HG03354 (cell line): ENCODE measurements around the gene SPOCK1.

Source experiments
- ATAC-seq: cut with Tn5 transposase; IDR thresholded peaks from one replicate; pipeline ENCODE4 v1.9.1; 2021; ENCODE audit warnings: mild to moderate bottlenecking; ENCODE audit not compliant: unreplicated experiment, poor library complexity, severe bottlenecking

The SPOCK1 gene

GRCh38 chr5:137453483-137454080, 45.5 kb downstream of the SPOCK1 start:
- no peak for ATAC-seq

- no peak for ATAC-seq
Observed at GRCh38 chr5:137450759-137451158, 48.4 kb downstream of the SPOCK1 start.

- ATAC-seq = no peak
Observed at GRCh38 chr5:137448868-137449267, 50.3 kb downstream of the SPOCK1 start.

GRCh38 chr5:137446615-137447014, 52.5 kb downstream of the SPOCK1 start:
- ATAC-seq = no peak

GRCh38 chr5:137446151-137446550, 53.0 kb downstream of the SPOCK1 start:
- ATAC-seq = no peak

GRCh38 chr5:137442660-137443059, 56.5 kb downstream of the SPOCK1 start:
- ATAC-seq = no peak

- ATAC-seq = no peak
Observed at GRCh38 chr5:137441476-137441875, 57.6 kb downstream of the SPOCK1 start.

- ATAC-seq = no peak
Observed at GRCh38 chr5:137440795-137441194, 58.3 kb downstream of the SPOCK1 start.

GRCh38 chr5:137439645-137440044, 59.5 kb downstream of the SPOCK1 start:
- no peak for ATAC-seq

GRCh38 chr5:137438932-137439331, 60.2 kb downstream of the SPOCK1 start:
- ATAC-seq = no peak

- no peak for ATAC-seq
Observed at GRCh38 chr5:137437774-137438173, 61.4 kb downstream of the SPOCK1 start.

- no peak for ATAC-seq
Observed at GRCh38 chr5:137433539-137433938, 65.6 kb downstream of the SPOCK1 start.

- ATAC-seq = no peak
Observed at GRCh38 chr5:137432376-137432775, 66.8 kb downstream of the SPOCK1 start.

GRCh38 chr5:137431051-137431450, 68.1 kb downstream of the SPOCK1 start:
- ATAC-seq = no peak

GRCh38 chr5:137415231-137415681, 83.9 kb downstream of the SPOCK1 start:
- no peak for ATAC-seq

GRCh38 chr5:137414112-137414755, 84.9 kb downstream of the SPOCK1 start:
- no peak for ATAC-seq

GRCh38 chr5:137412136-137412535, 87.0 kb downstream of the SPOCK1 start:
- ATAC-seq = no peak

GRCh38 chr5:137410234-137411010, 88.7 kb downstream of the SPOCK1 start:
- ATAC-seq = no peak

GRCh38 chr5:137409736-137410135, 89.4 kb downstream of the SPOCK1 start:
- ATAC-seq = no peak

GRCh38 chr5:137407090-137407489, 92.0 kb downstream of the SPOCK1 start:
- no peak for ATAC-seq

GRCh38 chr5:137405393-137405792, 93.7 kb downstream of the SPOCK1 start:
- ATAC-seq = no peak
